ENCODE results near the gene AP1G2.

AP1G2 gene

GRCh38 chr14:23518709-23519108 is 48.9 kb downstream of the AP1G2 start:
- no peaks in the 10 kb centered on the region for H3K9me3 ChIP-seq (ENCODE audit: control insufficient read depth, low read length)
- no peaks in the 10 kb centered on the region for H3K36me3 ChIP-seq (ENCODE audit: control insufficient read depth, insufficient read depth, low read length)
- no peak overlapping the region for H2AFZ ChIP-seq
- H3K4me2 ChIP-seq (ENCODE audit: low read length), result no peak overlapping the region
- no peaks in the 10 kb centered on the region for H3K79me2 ChIP-seq
- H3K4me1 ChIP-seq, result peaks cover 14% of the 10 kb centered on the region
- H3K27ac ChIP-seq, result no peak overlapping the region
- H3K4me3 ChIP-seq (ENCODE audit: low read depth, low read length), result no peak overlapping the region
- TF ChIP-seq CTCF (IDR thresholded peaks at IDR 0.05), result no peak
- H3K27me3 ChIP-seq (ENCODE audit: control insufficient read depth, insufficient read depth, low read length), result no peaks in the 10 kb centered on the region
- H3K9ac ChIP-seq, result no peak overlapping the region

GRCh38 chr14:23517650-23518326 is 49.8 kb downstream of the AP1G2 start:
- TF ChIP-seq CTCF (IDR thresholded peaks at IDR 0.05), result no peak
- H3K4me2 ChIP-seq (ENCODE audit: low read length), result no peak overlapping the region
- no peak overlapping the region for H3K9ac ChIP-seq
- H3K36me3 ChIP-seq (ENCODE audit: control insufficient read depth, insufficient read depth, low read length), result no peaks in the 10 kb centered on the region
- no peaks in the 10 kb centered on the region for H3K9me3 ChIP-seq (ENCODE audit: control insufficient read depth, low read length)
- H2AFZ ChIP-seq, result no peak overlapping the region
- H3K4me1 ChIP-seq, result peaks cover 14% of the 10 kb centered on the region
- no peak overlapping the region for H3K27ac ChIP-seq
- no peaks in the 10 kb centered on the region for H3K79me2 ChIP-seq
- H3K4me3 ChIP-seq (ENCODE audit: low read depth, low read length), result no peak overlapping the region
- H3K27me3 ChIP-seq (ENCODE audit: control insufficient read depth, insufficient read depth, low read length), result no peaks in the 10 kb centered on the region

GRCh38 chr14:23514644-23514957 is 53.0 kb downstream of the AP1G2 start:
- Histone ChIP-seq H3K4me3 (ENCODE audit: low read depth, low read length) (no peak overlapping the region), H3K9me3 (ENCODE audit: control insufficient read depth, low read length) (no peaks in the 10 kb centered on the region), H3K4me2 (ENCODE audit: low read length) (no peak overlapping the region), H3K27me3 (ENCODE audit: control insufficient read depth, insufficient read depth, low read length) (no peaks in the 10 kb centered on the region), H2AFZ (no peak overlapping the region), H3K36me3 (ENCODE audit: control insufficient read depth, insufficient read depth, low read length) (no peaks in the 10 kb centered on the region), H3K4me1 (peaks cover 14% of the 10 kb centered on the region), H3K79me2 (no peaks in the 10 kb centered on the region), H3K9ac (no peak overlapping the region), H3K27ac (no peak overlapping the region)
- TF ChIP-seq CTCF (IDR thresholded peaks at IDR 0.05), result no peak

- Histone ChIP-seq H3K4me2 (ENCODE audit: low read length) (no peak overlapping the region), H3K79me2 (no peaks in the 10 kb centered on the region), H3K27me3 (ENCODE audit: control insufficient read depth, insufficient read depth, low read length) (no peaks in the 10 kb centered on the region), H3K9me3 (ENCODE audit: control insufficient read depth, low read length) (no peaks in the 10 kb centered on the region), H3K27ac (no peak overlapping the region), H3K4me3 (ENCODE audit: low read depth, low read length) (no peak overlapping the region), H3K36me3 (ENCODE audit: control insufficient read depth, insufficient read depth, low read length) (no peaks in the 10 kb centered on the region), H3K4me1 (peaks cover 14% of the 10 kb centered on the region), H3K9ac (no peak overlapping the region), H2AFZ (no peak overlapping the region)
- no peak for TF ChIP-seq CTCF (IDR thresholded peaks at IDR 0.05)
Observed at GRCh38 chr14:23513818-23514643, 53.6 kb downstream of the AP1G2 start.
